ENCODE results near the gene DDX49. TPM values are rescaled to one million over a fixed set of nuclear protein-coding genes. Genes with fewer than 3 reads are reported as not detected.
"Not testable (repeated sequence)": the region's sequence is repeated elsewhere in the genome, so short reads cannot be mapped to it uniquely, and the experiment has no call there.

Gene DDX49
- total and polyA plus RNA-seq, 8 donors, result 25.3 to 185 (median 53.5) TPM

DNA sequence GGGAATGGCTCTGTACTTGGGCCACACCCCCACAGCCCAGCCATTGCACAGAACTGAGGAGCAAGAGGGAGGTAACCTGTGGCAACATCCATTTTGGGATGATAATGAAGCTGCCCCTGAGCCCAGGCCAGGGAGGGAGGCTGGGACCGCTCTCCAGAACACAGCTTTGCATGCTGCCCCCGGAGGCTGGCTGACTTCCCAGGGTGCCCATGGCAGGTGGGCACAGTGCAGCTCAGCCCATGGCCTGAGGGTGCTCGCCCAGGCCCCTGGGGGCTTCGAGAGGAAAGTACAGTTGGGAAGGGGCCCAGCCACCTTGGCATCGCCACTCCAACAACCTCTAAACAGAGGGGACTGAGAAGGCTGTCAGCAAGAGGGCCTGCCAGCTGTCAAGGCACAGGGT lies 6.0 kb upstream of the DDX49 start:
- intact Hi-C loops (cut with DNase I; ENCODE audit: low total_unique reads), result no loop called here
- H3K4me1 ChIP-seq, result peaks cover 9 to 53% (median 34%) of the 10 kb centered on the region in 4 donors
- H3K27me3 ChIP-seq, result no peaks in the 10 kb centered on the region
- H3K36me3 ChIP-seq, result peaks cover 45 to 83% (median 75%) of the 10 kb centered on the region in 4 donors
- no peaks in the 10 kb centered on the region for H3K9me3 ChIP-seq
- 83 to 93% (median 90%) methylated on average over 3 to 5 of the region's 5 CpGs for WGBS, 5 donors
- DNase-seq, result no peak
- TF ChIP-seq EP300 (IDR thresholded peaks at IDR 0.05) (no peak), POLR2A (IDR thresholded peaks at IDR 0.05) (no peak), CTCF (IDR thresholded peaks at IDR 0.05) (no peak), POLR2AphosphoS5 (IDR thresholded peaks at IDR 0.05) (no peak)
- H3K27ac ChIP-seq, result no peak overlapping the region
- H3K4me3 ChIP-seq, result no peak overlapping the region

DNA sequence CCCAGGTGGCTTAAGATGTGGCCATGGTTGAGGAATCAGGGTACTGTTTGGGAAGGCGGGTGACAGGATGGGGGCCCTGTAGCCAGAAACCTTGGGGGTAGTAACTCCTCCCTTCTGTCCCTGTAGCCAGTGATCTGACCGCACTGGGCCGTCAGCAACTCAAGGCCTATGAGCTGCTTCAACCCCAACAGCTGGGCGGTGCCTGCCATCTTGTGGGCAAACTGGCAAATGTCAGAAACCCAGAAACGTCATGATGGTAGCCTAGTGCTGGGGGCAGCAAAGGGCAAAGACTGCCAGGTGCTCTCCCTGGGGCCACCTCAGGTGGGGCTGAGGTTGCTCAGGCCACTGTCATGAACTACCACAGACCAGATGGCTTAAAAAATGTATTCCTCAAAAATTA lies 3.9 kb upstream of the DDX49 start:
- no peaks in the 10 kb centered on the region for H3K27me3 ChIP-seq
- no peaks in the 10 kb centered on the region for H3K9me3 ChIP-seq
- peak; percentile 36 to 71 for DNase-seq
- 46 to 82% (median 55%) methylated on average over 2 to 5 of the region's 5 CpGs for WGBS, 5 donors
- H3K4me3 ChIP-seq, result no peak overlapping the region
- peak overlapping the region in 1 of 5 donors; percentile 24 for H3K27ac ChIP-seq
- TF ChIP-seq POLR2AphosphoS5 (IDR thresholded peaks at IDR 0.05), result no peak
- TF ChIP-seq POLR2A (IDR thresholded peaks at IDR 0.05), result no peak
- TF ChIP-seq CTCF (IDR thresholded peaks at IDR 0.05), result no peak
- no peak for TF ChIP-seq EP300 (IDR thresholded peaks at IDR 0.05)
- peaks cover 18 to 62% (median 46%) of the 10 kb centered on the region in 4 donors for H3K4me1 ChIP-seq
- H3K36me3 ChIP-seq, result peaks cover 32 to 62% (median 54%) of the 10 kb centered on the region in 4 donors
- intact Hi-C loops (cut with DNase I; ENCODE audit: low total_unique reads), result no loop called here

DNA sequence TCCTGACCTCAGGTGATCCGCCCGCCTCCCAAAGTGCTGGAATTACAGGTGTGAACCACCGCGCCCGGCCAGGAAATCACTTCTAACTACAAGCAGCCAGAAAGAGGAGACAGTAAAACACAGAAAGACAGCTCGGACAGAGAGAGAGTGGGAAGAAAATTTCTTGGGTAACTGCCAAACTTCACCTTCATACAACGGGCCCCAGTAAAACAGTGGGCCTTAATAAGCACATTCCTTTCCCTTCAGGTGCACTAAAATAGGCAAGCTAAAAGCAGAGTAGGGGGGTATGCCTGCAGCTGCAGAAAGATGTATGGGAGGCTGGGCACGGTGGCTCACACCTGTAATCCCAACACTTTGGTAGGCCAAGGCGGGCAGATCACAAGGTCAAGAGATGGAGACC lies 1.9 kb upstream of the DDX49 start:
- Histone ChIP-seq H3K4me3 (peak overlapping the region in 2 of 4 donors; percentile 93 to 99), H3K36me3 (peaks cover 32 to 64% (median 52%) of the 10 kb centered on the region in 4 donors), H3K4me1 (peaks cover 21 to 73% (median 55%) of the 10 kb centered on the region in 4 donors)
- WGBS, 5 donors, result 83 to 90% (median 86%) methylated on average over 9 of the region's 9 CpGs
- H3K27me3 ChIP-seq; intact Hi-C loops (cut with DNase I; ENCODE audit: low total_unique reads); DNase-seq; H3K9me3 ChIP-seq; H3K27ac ChIP-seq: not testable (repeated sequence)

DNA sequence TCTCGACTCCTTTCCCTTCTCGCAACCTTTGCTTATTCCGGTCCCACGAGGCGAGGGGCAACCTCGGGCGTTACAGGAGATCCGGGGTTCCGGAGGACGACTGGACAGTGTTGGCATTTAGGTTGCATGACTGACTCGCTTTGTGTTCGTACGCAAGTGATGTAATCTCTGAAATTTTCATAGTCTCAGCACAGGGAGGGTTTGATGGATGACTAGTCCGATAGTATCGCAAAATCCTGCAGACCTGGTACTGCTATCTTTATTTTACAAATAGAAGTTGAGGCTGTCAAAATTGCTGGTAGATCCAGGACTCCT lies 342 bp downstream of the DDX49 start:
- no peak for DNase-seq
- WGBS, 5 donors, result 0 to 2% (median 1%) methylated on average over 15 of the region's 15 CpGs
- Histone ChIP-seq H3K27me3 (no peaks in the 10 kb centered on the region), H3K4me1 (peaks cover 21 to 58% (median 51%) of the 10 kb centered on the region in 4 donors), H3K9me3 (no peaks in the 10 kb centered on the region), H3K4me3 (peak overlapping the region; percentile 93 to 99 (median 98)), H3K27ac (peak overlapping the region; percentile 75 to 94 (median 90)), H3K36me3 (peaks cover 43 to 64% (median 52%) of the 10 kb centered on the region in 4 donors)
- TF ChIP-seq POLR2A (IDR thresholded peaks at IDR 0.05), result no peak
- no peak for TF ChIP-seq CTCF (IDR thresholded peaks at IDR 0.05)
- TF ChIP-seq POLR2AphosphoS5 (IDR thresholded peaks at IDR 0.05), result no peak
- no peak for TF ChIP-seq EP300 (IDR thresholded peaks at IDR 0.05)
- intact Hi-C loops (cut with DNase I; ENCODE audit: low total_unique reads), result no loop called here

- peak overlapping the region; percentile 93 to 99 (median 98) for H3K4me3 ChIP-seq
- no peak for TF ChIP-seq POLR2A (IDR thresholded peaks at IDR 0.05)
- no peak for TF ChIP-seq CTCF (IDR thresholded peaks at IDR 0.05)
- WGBS, 5 donors, result 46 to 56% (median 50%) methylated on average over 9 of the region's 9 CpGs
- H3K9me3 ChIP-seq, result no peaks in the 10 kb centered on the region
- H3K4me1 ChIP-seq, result peaks cover 21 to 53% (median 46%) of the 10 kb centered on the region in 4 donors
- DNase-seq, result no peak
- intact Hi-C loops (cut with DNase I; ENCODE audit: low total_unique reads), result no loop called here
- no peaks in the 10 kb centered on the region for H3K27me3 ChIP-seq
- peaks cover 42 to 64% (median 52%) of the 10 kb centered on the region in 4 donors for H3K36me3 ChIP-seq
- H3K27ac ChIP-seq, result peak overlapping the region in 2 of 5 donors; percentile 90 to 93
These were observed 885 bp downstream of the DDX49 start for GRCh38 chr19:18920400-18920799.

All from stomach (tissue), 9 donors.